Activated CD4-positive, alpha-beta T cell treated with anti-CD3 and anti-CD28 coated beads for 24 hours (primary cell): ENCODE results near the gene EME1.

Source experiments
- DNase-seq, 2 donors: peaks; one replicate each; pipeline ENCODE4 v3.0.0-alpha.2; 2020; ENCODE audit warnings: low read depth in 2 of 2

The EME1 gene

DNA sequence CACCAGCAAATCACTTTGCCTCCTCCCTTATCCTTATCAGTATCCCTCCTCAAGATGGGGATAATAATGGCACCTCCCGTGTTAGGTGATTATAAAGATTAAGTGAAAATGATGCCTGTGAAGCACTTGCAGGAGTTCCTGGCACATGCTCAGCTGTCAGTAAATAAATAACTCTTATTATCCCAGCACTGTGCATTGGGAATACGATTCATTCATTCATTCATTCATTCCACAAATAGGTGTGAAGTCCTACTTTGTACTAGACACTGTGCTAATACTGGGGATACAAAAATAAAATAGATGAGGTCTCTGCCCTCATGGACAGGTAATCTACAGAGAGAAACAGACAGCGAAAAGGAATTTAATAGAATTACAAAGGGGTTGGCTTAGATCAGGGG, 25.1 kb upstream of the EME1 start:
- no peak for DNase-seq

DNA sequence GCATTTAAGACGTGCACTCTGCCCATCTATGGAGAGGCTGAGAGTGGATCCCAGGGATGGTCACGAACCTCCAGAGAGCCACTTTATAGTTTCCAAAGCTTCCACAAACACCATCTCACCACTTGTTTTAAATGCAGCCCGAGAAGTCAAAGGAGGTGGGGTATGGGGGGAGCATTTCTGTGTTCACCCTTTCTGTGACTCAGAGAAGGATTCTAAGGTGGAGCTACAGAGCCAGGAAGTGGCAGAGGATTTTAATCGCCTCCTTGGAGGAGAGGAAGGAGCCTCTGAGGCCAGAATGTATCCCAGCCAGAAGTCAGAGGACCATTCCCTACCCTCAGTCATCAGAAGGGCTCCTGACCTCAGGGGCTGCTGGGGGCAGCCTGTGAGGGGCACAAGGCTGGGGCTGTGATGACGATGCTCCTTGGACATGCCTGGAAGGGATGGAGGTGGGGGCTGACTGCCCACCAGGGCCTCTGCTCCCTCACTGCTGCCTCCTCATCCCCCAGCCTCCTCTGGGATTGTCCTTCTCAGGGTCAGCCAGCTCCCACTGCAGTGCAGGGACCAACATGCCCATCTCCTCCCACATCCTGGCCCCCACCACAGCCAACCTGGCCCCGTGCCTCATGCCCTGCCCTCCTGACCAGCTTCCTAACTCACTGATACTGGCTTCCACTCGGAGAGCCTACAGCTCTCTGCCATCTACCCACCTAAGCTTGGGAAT, 24.3 kb upstream of the EME1 start:
- DNase-seq: no peak

DNA sequence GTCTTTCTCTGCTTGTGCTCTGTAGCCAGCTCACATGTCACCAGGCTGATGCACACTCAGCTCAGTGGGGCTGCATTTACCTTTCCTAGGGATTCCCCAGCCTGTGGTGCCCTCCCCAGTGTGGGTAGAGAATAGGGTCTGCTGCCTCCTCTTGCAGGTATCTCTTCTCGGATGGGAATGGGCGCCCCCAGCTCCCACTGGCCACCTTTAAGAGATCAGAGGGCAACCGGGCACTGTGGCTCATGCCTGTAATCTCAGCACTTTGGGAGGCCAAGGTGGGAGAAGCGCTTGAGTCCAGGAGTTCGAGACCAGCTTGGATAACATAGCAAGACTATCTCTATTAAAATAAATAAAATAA, 23.8 kb upstream of the EME1 start:
- no peak for DNase-seq

DNA sequence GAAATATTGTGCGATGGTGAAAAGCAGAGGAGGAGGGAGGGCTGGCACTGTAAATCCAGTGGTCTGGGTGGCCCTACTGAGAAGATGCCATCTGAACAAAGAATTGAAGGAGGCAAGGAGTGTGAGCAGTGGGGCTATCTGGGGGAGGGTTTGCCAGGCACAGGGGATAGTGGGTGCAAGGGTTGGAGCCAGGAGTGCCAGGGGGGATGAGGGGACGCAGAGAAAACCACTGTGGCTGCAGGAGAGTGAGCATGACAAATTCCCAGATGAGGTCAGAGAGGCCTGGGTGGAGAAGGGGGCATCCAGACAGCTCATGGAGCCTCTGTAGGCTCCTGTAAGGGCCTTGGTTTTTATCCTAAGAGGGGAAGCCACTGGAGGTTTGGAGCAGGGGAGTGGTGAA, 22.3 kb upstream of the EME1 start:
- DNase-seq: no peak

DNA sequence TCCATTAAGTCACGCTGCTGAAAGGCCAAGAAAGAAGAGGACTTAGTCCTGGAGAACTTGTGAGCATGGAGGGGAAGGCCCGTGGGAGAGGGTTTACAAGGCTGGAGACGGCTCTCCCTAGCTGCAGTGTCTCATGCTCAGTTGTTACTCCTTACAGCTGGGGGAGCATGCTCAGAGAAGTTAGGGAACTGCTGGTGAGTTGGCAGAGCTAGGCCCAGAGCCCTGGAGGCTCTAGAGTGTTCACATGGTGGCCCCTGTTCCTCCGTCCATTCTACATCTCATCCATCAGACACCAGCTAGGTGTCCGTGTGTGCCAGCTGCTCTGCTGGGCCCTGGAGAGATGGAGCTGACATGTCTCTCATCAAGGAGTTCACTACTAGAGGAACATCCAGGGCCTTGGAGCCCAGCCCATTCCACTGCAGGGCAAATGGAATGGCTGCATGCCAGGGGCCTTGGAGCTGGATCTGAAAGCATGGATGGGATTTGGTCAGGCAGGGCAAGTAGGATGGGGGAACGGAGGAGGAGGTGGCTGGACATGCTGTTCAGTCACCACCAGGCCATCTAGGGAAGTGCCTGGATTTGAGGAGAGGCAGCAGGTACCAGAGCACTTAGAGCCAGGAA, 20.8 kb upstream of the EME1 start:
- no peak for DNase-seq

DNA sequence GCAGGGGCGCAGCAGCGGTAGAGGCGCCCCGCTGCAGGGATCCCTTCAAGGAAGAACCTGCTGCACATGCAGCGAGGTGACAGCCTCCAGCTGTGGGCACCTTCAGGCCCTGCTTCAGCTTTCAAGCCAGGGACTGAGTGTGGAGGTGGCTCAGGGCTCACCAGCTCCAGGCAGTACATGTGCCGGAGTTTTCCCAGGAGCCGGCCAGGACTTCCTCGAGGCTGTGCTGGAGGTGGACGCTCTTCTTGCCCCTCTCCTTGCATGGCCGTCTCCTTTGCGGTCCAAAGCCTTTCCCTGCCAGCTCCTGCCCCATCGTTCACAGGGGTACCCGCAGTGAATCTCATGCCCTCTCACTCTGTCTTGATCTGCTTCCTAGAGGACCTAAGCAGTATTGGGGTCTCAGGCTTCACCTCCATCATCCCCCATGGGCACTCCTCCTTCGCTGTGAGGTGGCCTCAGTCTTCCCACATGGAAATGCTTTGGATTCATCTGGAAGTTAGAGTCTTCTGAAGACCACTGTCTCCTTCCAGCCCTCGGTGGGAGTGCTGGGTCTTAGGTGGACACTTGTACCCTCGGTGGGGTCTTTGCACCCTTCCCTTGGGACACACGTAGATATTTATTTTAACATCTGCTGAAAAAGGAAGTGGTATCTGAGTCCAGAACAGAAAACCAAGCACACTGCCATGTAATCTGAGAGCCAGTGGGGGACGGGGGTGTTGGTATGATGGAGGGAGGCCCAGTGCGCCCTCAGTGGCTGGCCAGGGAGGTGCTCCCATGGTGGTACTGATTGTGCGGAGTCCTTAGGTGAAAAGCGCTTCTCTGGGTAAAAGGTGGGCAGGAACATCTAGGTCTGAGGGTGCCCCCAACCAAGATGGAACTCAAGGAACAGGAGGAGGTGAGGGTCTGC, 20.1 kb upstream of the EME1 start:
- DNase-seq: no peak

DNA sequence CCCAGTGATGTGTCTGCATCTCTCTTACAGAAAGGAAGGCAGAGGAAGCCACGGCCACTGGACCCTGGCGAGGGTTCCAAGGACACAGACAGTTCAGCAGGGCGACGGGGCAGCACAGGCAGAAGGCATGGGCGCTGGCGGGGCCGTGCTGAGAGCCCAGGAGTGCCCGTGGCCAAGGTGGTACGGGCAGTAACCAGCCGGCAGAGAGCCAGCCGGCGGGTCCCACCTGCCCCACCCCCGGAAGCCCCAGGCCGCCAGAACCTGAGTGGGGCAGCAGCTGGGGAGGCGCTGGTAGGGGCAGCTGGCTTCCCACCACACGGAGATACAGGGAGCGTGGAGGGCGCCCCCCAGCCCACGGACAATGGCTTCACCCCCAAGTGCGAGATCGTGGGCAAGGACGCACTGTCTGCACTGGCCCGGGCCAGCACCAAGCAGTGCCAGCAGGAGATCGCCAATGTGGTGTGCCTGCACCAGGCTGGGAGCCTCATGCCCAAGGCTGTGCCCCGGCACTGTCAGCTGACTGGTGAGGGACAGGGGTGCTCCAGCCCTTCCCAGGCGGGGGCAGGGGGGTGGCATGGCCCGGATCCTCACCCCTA, 19.3 kb upstream of the EME1 start:
- DNase-seq: no peak

DNA sequence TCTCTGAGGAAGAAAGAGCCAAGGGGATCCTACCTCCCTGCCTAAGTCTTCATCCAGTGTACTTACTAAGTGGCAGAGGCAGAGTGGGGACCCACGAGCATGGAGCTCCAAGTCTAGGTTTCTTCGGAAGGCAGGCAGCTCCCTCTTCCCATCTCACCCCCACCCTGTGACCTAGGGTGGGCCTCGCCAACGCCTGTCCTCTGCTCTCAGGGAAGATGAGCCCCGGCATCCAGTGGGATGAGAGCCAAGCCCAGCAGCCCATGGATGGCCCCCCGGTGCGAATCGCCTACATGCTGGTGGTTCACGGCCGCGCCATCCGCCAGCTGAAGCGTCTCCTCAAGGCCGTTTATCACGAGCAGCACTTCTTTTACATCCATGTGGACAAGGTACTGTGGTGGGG, 18.8 kb upstream of the EME1 start:
- no peak for DNase-seq

DNA sequence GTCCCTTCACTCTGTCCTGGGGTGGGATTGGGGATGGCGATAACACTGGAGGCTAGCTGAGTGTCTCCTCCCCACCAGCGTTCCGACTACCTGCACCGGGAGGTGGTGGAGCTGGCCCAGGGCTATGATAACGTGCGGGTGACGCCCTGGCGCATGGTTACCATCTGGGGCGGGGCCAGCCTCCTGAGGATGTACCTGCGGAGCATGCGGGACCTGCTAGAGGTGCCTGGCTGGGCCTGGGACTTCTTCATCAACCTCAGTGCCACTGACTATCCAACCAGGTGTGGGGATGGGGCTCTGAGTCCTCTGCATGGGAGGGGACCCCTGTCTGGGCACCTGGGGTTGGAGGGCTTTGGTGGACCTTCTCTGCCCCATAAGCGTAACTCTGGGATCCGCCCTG, 18.3 kb upstream of the EME1 start:
- DNase-seq: no peak

DNA sequence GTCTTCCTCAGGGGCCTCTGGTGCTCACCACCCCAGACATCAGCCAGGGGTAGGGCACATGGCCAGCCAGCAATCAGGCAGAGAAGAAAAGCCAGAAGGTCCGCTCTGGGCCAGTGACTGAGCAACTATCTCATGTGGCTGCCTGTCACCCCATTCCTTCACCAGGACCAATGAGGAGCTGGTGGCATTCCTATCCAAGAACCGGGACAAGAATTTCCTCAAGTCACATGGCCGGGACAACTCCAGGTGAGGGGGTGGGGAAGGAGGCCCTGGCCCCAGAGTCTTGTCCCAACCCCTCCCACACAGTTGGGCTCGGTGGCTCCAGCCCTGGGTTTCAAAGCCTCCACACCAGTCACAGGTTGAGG, 17.7 kb upstream of the EME1 start:
- no peak for DNase-seq

DNA sequence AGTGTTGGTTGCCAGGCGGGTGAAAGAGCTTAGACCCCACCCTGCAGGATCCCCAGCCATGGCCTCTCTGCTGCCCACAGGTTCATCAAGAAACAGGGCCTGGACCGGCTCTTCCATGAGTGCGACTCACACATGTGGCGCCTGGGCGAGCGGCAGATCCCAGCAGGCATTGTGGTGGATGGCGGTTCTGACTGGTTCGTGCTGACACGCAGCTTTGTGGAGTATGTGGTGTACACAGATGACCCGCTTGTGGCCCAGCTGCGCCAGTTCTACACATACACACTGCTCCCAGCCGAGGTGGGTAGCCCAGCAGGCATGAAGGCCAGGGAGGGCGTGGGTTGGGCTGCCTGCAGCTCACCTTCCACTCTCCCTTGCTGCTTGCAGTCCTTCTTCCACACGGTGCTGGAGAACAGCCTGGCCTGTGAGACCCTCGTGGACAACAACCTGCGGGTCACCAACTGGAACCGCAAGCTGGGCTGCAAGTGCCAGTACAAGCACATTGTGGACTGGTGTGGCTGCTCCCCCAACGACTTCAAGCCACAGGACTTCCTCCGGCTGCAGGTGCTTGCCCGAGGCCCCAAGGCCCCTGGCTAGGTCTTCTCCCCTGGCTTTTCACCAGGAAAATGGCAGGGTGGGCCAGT, 17.2 kb upstream of the EME1 start:
- no peak for DNase-seq

DNA sequence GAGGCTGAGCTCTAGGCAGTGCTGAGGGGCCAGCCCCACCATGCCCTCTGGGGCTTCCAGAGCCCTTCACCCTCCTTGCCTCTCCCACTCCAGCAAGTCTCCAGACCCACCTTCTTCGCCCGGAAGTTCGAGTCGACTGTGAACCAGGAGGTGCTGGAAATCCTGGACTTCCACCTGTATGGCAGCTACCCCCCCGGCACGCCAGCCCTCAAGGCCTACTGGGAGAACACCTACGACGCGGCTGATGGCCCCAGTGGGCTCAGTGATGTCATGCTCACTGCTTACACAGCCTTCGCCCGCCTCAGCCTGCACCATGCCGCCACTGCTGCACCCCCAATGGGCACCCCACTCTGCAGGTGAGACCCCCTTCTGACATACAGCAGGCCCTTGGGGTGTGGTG, 16.6 kb upstream of the EME1 start:
- DNase-seq: no peak

DNA sequence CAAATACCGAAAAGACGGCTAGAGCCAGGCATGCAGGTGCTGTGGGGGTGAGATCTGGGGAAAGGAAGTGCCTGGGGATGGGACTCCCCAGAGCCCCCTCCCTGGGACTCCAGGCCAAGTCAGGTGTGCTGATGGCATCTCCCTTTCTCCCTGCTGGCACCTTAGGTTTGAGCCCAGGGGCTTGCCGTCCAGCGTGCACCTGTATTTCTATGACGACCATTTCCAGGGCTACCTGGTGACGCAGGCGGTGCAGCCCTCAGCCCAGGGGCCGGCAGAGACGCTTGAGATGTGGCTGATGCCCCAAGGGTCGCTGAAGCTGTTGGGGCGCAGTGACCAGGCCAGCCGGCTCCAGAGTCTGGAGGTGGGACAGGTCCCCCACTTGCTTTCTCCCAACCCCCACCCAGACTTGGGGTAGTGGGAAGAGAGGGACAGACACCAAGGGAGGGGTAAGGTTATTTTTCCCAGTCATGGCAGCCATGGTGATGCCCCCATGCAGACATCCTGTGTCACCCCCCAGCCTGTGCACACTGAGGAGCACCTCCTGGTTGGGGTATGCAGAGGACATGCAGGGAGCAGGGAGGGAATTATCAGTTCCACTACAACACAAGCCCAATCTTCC, 16.0 kb upstream of the EME1 start:
- no peak for DNase-seq

DNA sequence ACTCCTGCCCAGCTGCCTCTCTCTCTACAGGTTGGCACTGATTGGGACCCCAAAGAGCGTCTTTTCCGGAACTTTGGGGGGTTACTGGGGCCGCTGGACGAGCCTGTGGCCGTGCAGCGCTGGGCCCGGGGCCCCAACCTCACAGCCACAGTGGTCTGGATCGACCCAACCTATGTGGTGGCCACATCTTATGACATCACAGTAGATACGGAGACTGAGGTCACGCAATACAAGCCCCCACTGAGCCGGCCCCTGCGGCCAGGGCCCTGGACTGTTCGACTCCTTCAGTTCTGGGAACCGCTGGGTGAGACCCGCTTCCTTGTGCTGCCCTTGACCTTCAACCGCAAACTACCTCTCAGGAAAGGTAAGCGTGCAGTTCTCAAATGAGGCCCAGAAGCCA, 14.9 kb upstream of the EME1 start:
- no peak for DNase-seq

DNA sequence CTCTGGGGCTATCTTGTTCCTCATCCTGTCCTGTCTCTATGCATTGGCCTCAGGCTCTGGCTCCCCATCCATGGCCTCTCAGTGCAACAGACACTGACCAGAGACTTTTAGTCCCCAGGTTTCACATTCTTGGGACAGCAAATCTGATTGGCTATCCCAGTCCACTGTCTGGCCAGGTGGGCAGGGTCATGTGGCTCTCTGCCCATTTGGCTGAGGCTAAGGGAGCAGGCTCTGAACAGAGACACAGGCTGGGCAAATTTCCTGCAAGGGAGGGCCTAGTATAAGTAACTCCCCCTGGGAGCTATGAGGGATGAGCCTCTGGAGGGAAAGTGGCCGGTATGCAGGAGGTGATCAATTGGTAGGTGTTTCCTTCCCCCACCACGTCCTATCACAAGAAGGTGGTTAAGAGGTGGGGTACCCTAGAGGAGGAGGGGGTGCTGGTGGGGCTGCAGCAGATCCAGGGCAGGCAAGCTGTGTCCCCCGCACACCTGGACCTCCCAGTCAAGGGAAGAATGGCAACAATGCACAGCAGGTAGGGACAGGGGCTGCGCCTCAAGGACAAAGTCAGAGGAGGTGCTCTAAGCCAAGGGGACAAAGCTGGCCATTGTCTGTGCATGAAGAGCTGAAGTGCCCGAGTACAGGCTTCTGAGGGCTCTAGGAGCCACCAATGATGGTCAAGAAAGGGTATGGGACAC, 13.9 kb upstream of the EME1 start:
- DNase-seq: no peak

DNA sequence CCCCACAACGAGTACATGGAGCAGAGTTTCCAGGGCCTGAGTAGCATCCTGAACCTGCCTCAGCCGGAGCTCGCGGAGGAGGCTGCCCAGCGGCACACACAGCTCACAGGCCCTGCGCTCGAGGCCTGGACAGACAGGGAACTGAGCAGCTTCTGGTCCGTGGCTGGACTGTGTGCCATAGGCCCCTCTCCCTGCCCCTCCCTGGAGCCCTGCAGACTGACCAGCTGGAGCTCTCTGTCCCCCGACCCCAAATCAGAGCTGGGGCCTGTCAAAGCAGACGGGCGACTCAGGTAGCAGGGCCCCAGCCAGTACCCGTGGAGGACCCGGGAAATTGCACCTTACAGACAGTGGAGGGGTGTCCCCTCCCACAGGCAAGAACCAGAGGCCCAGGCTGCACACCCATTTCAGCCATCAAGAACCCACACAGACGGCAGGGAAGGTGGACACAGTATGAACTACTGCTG, 13.0 kb upstream of the EME1 start:
- DNase-seq: no peak

DNA sequence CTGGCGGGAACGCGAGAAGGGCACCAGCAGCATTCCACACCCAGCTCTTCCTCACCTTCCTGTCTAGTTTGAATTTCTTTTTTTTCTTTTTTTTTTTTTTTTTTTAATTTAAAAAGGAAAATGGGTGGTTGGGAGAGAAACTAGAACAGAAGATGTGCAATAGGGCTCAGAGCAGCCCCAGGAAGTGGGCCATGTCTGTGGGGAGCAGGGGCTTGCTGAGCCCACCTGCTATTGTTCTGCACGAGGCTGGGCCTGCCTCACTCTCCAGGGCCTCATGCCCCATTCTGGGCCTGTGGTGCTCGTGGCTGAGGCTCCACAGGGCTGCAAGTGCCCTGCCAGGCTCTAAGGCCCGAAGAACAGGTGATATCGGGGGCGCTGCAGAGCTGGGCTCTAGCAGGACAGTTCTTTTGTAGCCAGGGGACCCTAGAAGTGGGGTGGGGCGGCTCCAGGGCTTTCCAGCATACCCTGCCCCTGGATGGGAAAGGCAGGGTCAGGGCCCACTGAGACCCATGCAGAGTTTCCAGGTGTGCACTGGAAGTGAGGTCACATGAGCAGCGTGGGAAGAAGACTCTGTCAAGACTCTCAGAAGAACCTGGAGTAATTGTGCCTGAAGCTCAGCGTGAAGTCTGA, 12.4 kb upstream of the EME1 start:
- DNase-seq: no peak

DNA sequence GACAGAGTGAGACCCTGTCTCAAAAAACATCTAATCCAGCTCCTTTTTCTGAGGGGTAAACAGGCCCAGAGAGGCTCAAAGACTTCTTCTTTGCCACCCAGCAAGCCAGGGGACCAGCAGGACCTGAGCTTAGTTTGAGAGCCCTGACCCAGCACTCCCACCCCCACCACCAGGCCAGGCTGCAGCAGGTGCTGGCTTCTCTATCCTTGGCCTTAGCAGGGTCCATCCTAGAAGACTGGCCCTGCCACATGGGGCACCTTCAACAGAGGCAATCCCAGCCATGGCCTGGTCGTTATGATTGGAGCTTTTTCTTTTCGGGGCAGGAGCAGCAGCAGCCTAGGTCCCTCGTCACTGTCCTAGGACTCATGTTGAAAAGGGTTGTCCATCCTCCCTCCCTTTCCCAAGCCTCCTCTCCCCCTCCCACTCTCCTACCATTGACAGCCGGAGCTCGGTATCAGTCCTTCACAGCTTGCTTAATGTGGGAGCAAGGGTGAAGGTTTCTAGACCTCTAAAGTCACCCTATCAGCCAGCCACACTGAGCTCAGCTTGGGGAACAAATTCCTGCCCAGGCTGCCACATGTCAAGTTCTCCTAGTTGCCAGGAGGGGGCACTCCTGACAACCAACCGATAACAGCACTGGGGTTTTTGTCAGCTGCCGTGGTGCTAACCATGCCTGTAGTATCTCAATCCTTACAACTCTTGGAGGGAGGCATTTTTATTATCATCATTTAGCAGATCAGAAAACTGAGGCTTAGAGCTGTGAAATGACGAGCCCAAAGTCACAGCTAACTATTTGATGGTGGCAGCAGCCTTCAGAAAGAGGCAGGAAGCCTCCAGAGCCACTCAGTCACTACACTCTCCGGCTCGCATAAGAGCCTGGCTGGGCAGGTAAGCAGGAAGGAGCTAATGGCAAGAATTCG, 11.2 kb upstream of the EME1 start:
- peak; percentile 38 to 42 for DNase-seq

DNA sequence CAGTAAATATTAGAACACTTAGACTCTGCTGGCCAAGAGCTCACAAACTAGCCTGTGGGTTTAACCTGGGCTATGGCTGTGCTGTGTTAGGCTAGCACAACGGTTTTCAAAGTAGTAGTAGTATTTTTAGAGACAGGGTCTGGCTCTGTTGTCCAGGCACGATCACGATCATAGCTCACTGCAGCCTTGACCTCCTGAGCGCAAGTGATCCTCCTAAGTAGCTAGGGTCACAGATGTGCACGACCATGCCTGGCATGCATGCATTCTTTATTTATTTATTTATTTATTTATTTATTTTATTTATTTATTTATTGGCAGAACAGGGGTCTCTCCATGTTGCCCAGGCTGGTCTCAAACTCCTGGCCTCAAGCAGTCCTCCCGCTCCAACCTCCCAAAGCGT, 10.4 kb upstream of the EME1 start:
- no peak for DNase-seq
